HEK293T (cell line): ENCODE data around the gene NTF3.

ENCODE experiments used
- BHLHE40 ChIP-seq: fragments of 450-650 bp; IDR thresholded peaks from 2 replicates; pipeline ENCODE4 v1.6.1; 2016; ENCODE audit warnings: mild to moderate bottlenecking, moderate library complexity, borderline replicate concordance
- TARDBP ChIP-seq: fragments of 450-650 bp; IDR thresholded peaks from 2 replicates; pipeline ENCODE4 v1.6.1; 2016
- TF ChIP-seq, protein P1 (sequence below): fragments of 450-650 bp; IDR thresholded peaks from 2 replicates; pipeline ENCODE4 v1.6.1; 2016

DNA sequence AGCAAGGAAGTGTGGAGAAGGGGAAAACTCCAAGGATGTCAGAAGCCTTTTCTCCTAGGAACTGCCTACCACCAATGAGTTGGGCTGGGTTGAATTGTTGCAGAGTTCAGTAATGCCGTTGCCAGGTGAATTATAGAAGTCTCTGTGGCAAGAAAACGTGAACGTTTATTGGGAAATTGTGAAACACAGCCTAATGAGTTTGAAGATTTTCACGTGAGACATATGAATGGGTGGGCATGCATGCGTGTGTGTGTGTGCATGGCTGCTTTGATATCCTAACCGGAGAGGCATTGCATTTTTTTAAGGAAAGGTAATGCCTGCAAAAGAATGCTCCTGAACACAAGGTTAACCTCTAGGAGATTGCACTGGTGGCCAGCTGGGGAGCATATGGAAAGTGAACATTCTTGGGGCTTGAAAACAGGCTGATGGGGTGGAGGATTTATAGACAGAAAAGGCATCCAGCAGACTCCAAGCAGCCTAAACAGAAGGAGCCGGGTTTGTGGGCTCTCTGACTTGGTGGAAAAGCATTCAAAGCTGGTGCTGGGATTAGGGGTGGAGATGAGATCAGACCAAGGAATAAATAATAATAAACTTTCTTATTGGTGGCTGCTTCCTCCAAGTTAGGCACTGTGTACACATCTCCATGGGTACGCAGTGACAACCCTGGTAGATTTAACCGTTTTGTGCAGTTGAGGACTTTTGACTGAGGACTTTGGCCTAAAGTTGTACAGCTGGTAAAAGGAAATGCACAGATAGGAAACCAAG is 67.8 kb downstream of the NTF3 start:
- TF ChIP-seq, protein P1, sequence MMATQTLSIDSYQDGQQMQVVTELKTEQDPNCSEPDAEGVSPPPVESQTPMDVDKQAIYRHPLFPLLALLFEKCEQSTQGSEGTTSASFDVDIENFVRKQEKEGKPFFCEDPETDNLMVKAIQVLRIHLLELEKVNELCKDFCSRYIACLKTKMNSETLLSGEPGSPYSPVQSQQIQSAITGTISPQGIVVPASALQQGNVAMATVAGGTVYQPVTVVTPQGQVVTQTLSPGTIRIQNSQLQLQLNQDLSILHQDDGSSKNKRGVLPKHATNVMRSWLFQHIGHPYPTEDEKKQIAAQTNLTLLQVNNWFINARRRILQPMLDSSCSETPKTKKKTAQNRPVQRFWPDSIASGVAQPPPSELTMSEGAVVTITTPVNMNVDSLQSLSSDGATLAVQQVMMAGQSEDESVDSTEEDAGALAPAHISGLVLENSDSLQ: no peak
- TF ChIP-seq BHLHE40: no peak
- TF ChIP-seq TARDBP: no peak
